Activated T-helper 17 cell treated with anti-CD3 and anti-CD28 coated beads, Interleukin-2, amount 50 U/mL, for 72 hours (primary cell): ENCODE measurements around the gene PKHD1. TPM values are rescaled to one million over a fixed set of nuclear protein-coding genes. Genes with fewer than 3 reads are reported as not detected.

Experiments used
- ATAC-seq: fragments of 150-1000 bp; cut with Tn5 transposase; replicated peaks from 2 replicates; pipeline ENCODE4 v1.10.0; 2021; ENCODE audit warnings: mild to moderate bottlenecking, moderate library complexity
- H3K27ac Mint-ChIP-seq: one replicate; pipeline ENCODE4 v1.8.0; 2022; ENCODE audit warnings: mixed read lengths
- H3K27me3 Mint-ChIP-seq: one replicate; pipeline ENCODE4 v1.8.0; 2022; ENCODE audit warnings: mixed read lengths
- H3K36me3 Mint-ChIP-seq: one replicate; pipeline ENCODE4 v1.8.0; 2022; ENCODE audit warnings: low read depth, mild to moderate bottlenecking, mixed read lengths
- H3K4me1 Mint-ChIP-seq: one replicate; pipeline ENCODE4 v1.8.0; 2022; ENCODE audit warnings: mixed read lengths
- H3K4me3 Mint-ChIP-seq: one replicate; pipeline ENCODE4 v1.8.0; 2022; ENCODE audit warnings: mild to moderate bottlenecking, mixed read lengths
- H3K9me3 Mint-ChIP-seq: one replicate; pipeline ENCODE4 v1.8.0; 2022; ENCODE audit warnings: mixed read lengths
- total RNA-seq, 2 donors: library from RNA; stranded (reverse); gene quantifications; one replicate each; pipeline ENCODE4 v1.2.3, GENCODE V29; 2022

The PKHD1 gene
- total RNA-seq, 2 donors from 2014 or later = 0.19 to 0.24 TPM

DNA sequence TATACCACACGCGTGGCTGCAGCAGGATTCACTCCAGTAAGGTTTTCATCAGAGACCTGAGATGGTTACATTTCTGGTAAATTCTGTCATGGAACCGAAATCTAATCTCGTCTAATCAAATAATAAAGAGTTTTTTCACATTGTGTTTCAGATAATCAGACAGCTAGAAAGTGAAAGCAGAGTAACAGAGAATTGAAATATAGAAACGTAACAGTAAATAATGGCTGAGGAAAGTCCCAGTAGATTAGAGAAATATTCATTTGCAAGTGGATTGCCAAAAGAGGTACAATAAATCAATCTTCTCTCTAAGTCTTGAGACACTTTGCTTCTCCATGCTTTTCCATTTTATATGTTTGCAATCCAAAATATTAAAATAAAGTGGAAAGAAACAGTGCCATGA is 42.4 kb downstream of the PKHD1 start:
- no peaks in the 10 kb centered on the region for H3K36me3 Mint-ChIP-seq
- no peak overlapping the region for H3K4me3 Mint-ChIP-seq
- ATAC-seq = no peak
- peaks cover 10% of the 10 kb centered on the region for H3K27me3 Mint-ChIP-seq
- H3K9me3 Mint-ChIP-seq = no peaks in the 10 kb centered on the region
- H3K27ac Mint-ChIP-seq = no peak overlapping the region
- H3K4me1 Mint-ChIP-seq = no peaks in the 10 kb centered on the region

DNA sequence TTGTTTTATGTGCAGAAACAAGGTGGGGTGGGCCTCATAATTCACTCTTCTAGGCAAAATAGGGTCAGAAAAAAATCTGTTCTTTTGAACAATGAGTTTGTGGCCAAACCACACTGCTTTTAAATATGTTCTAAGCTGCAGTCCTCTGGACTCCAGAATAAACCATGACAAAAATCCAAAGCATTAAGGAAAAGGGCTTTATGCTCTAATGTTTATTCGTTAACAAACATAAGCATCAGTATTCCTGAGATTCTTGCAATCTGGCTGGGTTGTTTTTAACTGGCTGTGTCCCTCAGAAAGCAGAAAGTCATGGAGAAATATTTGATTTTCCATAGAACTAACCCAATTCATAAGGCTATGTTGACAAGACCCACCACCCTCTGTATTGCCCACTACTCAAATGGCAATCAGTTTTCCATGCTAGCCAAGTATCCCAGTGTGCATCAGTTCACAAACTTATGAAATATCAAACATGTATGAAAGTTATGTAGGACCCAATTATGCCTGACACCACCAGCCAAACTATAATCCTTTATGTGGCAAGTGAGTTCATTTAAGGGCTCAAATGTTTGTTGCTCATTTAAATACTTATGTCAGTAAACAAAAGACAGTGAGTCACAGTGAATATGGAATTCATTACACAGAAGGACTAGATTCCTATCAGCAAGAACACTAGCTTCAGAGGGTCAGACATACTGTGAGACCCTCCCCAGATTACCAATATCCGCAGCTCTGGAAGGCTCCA is 45.1 kb downstream of the PKHD1 start:
- Mint-ChIP-seq H3K4me3 (no peak overlapping the region), H3K36me3 (no peaks in the 10 kb centered on the region), H3K27ac (no peak overlapping the region), H3K27me3 (peaks cover 10% of the 10 kb centered on the region), H3K9me3 (no peaks in the 10 kb centered on the region), H3K4me1 (no peaks in the 10 kb centered on the region)
- ATAC-seq = no peak

DNA sequence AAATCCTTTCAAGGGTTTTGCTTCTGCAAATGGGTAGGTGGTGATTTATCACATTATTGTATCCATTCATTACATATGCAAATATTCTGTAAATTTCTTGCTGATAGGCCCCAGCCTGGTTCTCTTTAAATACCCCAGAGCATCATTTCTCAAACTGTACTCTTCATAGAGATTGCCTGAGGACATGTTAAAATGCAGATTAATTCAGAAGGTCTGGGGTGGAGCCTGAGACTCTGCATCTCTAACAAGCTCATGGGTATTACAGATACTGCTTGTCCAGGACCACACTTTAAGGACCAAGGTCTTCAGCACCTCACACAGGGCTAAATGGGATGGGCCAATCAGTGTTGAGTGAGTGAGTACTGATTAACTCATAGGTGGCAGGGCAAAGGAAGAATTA is 46.3 kb downstream of the PKHD1 start:
- Mint-ChIP-seq H3K27me3 (peaks cover 7% of the 10 kb centered on the region), H3K4me1 (no peaks in the 10 kb centered on the region), H3K36me3 (no peaks in the 10 kb centered on the region), H3K9me3 (no peaks in the 10 kb centered on the region), H3K4me3 (no peak overlapping the region), H3K27ac (no peak overlapping the region)
- ATAC-seq = no peak

DNA sequence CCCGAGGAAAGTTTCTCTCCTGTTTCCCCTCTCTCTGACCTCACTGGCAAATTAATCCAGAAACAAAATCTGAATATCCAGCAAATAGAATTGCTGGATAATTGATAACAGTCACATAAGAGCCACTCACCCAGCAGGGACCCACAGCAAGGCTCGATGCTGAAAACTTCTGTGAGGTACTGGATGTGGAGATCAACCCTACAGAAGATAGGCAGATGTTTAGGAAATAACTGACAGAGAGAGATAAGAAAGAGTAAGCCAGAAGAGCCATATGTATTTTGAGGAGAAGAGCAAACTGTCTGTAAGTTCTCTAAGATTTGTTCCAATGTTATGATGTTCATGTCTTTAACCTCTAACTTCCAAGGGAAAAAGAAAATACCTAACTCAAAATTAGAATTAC is 59.7 kb downstream of the PKHD1 start:
- H3K27ac Mint-ChIP-seq = no peak overlapping the region
- H3K27me3 Mint-ChIP-seq = peaks cover 17% of the 10 kb centered on the region
- no peaks in the 10 kb centered on the region for H3K36me3 Mint-ChIP-seq
- H3K4me3 Mint-ChIP-seq = no peak overlapping the region
- no peaks in the 10 kb centered on the region for H3K4me1 Mint-ChIP-seq
- H3K9me3 Mint-ChIP-seq = peaks cover 2% of the 10 kb centered on the region
- no peak for ATAC-seq

DNA sequence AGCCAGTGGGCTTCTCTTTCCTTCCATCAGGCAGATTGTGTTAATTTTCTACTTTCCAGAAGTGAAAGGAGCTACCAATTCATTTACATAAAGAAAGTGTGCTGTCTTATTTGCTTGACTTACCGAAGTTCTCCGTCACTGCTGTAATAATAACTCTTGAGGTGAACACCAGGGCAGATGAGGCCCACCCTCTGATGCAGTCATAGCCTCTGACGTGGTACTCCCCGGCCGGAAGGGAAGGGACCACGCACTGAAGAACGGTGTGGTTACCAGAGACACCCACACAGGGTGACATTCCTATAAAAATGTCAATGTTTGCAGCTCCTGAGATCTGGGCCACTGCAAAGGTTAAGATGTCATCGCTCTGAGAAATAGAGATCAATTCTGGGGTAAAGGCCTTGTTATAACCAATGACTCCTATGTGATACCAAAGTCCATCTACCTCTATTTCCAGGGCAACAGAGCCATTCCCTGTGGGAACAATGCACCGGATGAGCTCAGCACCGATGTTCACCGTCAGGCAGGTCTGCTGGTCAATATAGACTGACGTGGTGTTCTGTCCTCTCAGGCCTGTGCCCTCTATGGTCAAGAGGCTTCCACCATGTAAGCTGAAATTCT is 62.9 kb downstream of the PKHD1 start:
- Mint-ChIP-seq H3K36me3 (no peaks in the 10 kb centered on the region), H3K27me3 (peaks cover 17% of the 10 kb centered on the region), H3K27ac (no peak overlapping the region), H3K9me3 (no peaks in the 10 kb centered on the region), H3K4me1 (no peaks in the 10 kb centered on the region), H3K4me3 (no peak overlapping the region)
- no peak for ATAC-seq

DNA sequence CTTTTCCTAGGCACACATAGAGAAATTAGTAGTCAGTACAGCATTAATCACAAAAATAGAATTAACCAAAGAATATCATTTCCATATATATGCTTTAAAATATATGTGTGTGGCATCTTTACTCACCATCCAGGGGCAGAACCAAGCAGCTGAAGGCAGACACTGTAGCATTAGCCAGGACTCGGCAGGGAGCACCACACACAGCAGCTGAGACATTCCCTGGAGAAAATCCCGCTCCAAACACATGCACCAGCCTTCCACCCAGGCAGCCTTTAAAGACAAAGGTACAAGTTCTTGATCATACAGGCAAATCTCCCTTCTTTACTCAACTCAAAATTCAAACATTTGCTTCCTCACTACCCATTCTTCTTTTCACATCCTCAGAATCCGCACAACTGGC is 64.7 kb downstream of the PKHD1 start:
- no peak overlapping the region for H3K4me3 Mint-ChIP-seq
- no peaks in the 10 kb centered on the region for H3K9me3 Mint-ChIP-seq
- ATAC-seq = no peak
- no peaks in the 10 kb centered on the region for H3K36me3 Mint-ChIP-seq
- H3K4me1 Mint-ChIP-seq = no peaks in the 10 kb centered on the region
- no peak overlapping the region for H3K27ac Mint-ChIP-seq
- peaks cover 12% of the 10 kb centered on the region for H3K27me3 Mint-ChIP-seq

DNA sequence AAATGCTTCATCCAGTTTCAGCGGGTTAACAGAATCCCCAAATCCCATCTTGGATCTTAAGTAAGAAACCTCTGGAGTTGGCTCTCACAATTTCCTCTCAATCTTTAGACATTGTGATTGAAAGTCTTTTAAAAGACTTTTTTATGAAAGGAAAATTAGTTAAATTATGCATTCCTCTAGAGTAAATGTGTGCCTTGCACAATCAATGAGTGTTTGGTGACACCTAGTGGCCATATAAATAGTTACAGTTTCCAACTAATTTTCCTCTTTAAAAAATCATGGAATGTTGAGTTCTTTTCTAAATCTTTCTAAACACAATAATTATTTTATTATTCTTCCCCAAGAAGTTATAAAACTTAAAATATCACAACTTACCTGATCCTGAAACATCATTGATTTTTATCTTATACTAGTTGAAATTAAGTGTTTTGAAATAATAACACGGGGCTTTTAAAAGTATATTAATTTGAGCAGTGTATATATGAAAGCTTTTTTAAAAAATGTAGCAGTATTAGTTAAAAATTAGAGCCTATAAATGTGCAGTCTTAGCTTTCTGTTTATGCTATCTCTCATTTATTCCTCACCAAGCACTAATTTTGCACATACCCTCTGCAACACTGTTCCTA is 66.4 kb downstream of the PKHD1 start:
- H3K36me3 Mint-ChIP-seq = no peaks in the 10 kb centered on the region
- H3K4me1 Mint-ChIP-seq = no peaks in the 10 kb centered on the region
- H3K4me3 Mint-ChIP-seq = no peak overlapping the region
- peaks cover 6% of the 10 kb centered on the region for H3K27me3 Mint-ChIP-seq
- H3K9me3 Mint-ChIP-seq = no peaks in the 10 kb centered on the region
- H3K27ac Mint-ChIP-seq = no peak overlapping the region
- no peak for ATAC-seq

DNA sequence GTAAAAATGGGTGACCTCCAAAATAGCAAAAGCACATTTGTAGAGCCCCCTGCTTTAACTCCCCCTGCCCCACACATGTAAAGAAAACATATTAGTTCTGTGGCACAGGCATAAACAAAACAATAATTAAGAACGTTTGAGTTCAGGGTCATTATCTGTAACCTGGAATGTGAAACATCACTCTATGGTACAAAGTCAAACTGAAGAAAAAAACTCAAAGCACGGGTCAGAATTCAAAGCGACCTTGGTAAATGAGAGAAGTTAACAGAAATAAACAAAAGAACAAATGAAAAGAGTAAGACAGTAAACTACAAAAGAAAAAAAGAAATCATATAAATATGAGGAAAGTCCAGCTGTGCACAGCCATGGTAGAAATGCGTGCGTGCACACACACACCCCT is 67.5 kb downstream of the PKHD1 start:
- ATAC-seq = no peak
- Mint-ChIP-seq H3K9me3 (no peaks in the 10 kb centered on the region), H3K4me1 (no peaks in the 10 kb centered on the region), H3K27me3 (peaks cover 6% of the 10 kb centered on the region), H3K4me3 (no peak overlapping the region), H3K36me3 (no peaks in the 10 kb centered on the region), H3K27ac (no peak overlapping the region)

DNA sequence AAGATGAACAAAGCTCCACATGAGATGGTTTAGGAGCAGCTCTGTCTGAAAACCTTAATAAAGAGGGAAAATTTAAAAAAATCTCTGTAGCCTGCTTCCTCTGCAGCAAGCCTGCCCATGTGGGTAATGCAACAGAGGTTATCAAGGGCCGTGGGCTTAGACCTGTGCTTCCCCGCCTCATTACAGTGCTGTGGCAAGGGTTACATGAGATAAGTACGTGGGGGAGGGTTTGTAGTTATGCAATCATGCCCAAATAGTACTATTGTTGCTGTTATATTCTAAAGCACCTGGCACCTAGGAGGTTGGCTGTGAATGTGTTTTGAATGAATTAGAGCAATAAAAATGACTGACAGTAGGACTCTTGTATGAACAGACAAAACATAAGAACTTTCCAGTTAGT is 68.3 kb downstream of the PKHD1 start:
- Mint-ChIP-seq H3K4me1 (no peaks in the 10 kb centered on the region), H3K36me3 (no peaks in the 10 kb centered on the region), H3K4me3 (no peak overlapping the region), H3K27me3 (peaks cover 8% of the 10 kb centered on the region), H3K27ac (no peak overlapping the region), H3K9me3 (no peaks in the 10 kb centered on the region)
- ATAC-seq = no peak

DNA sequence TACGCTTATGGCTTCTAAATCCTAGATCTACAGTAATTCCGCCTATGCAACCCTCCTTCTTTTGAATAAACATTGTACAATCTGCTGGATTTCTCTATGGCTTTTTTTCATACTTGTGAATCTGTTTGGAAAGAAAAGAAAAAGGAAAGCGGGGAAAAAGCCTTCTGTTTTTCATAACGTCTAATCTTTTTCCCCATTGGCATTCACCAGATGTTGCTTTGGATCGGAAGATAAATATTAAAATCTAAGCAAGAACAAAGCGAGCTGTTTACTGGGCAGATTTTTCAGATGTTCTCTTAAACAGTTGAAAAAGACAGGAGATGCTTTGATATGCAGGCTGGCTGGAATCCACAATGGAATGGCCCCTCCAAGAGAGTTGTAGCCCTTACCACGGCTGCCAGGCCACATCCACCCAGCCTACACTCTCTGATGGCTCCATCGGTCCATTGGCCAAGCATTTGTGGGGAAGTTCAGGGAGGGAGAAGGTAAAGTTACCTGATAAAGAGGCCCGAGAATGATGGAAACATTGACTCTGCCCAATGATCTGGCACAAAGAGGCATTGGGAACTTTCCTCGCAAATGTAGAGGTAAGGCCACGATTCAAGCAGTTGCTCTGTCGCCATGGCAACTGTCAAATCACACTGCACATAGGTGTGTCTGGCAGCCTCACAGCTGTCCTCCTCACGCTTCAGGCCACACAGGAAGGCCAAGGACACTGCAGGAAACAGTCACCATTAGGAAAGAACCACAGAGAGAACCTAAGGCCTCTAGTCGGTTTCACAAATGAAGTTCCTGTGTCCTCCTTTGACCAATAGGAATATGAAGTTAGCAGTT is 70.3 kb downstream of the PKHD1 start:
- Mint-ChIP-seq H3K4me3 (no peak overlapping the region), H3K27ac (no peak overlapping the region), H3K4me1 (no peaks in the 10 kb centered on the region), H3K36me3 (no peaks in the 10 kb centered on the region), H3K9me3 (no peaks in the 10 kb centered on the region), H3K27me3 (peaks cover 15% of the 10 kb centered on the region)
- no peak for ATAC-seq

DNA sequence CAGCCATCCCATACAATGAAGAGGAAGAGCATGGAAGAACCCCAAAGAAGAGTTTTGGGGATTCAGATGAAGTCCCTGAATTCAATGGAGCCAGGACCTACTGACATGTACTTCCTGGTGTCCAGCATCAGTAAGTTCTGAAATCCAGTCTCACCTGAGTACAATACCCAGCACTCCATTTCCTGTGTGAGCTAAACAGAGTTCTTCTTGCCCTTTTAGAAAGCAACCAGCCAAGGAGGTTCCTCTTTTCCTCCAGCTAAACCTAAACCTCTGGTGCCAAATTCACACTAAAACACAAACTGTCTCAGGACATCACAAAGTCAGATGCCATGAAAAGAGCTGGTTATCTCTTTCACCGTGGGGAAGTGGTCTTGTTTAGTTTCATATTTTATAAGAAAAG is 71.5 kb downstream of the PKHD1 start:
- H3K36me3 Mint-ChIP-seq = no peaks in the 10 kb centered on the region
- H3K4me1 Mint-ChIP-seq = no peaks in the 10 kb centered on the region
- no peaks in the 10 kb centered on the region for H3K9me3 Mint-ChIP-seq
- H3K27ac Mint-ChIP-seq = no peak overlapping the region
- H3K4me3 Mint-ChIP-seq = no peak overlapping the region
- peaks cover 22% of the 10 kb centered on the region for H3K27me3 Mint-ChIP-seq
- ATAC-seq = no peak

DNA sequence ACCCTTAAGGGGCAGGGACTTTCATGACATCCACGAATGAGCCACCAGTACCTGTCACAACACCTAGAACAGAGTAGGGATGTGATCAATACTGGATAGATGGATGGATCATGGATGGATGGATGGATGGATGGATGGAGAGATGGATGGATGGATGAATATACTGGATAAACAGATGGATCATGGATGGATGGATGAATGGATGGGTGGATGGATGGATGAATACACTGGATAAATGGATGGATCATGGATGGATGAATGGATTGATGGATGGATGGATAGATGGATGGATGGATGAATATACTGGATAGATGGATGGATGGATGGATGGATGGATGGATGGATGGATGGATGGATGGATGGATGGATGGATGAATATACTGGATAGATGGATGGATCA is 73.0 kb downstream of the PKHD1 start:
- no peak for ATAC-seq
- H3K36me3 Mint-ChIP-seq = no peaks in the 10 kb centered on the region
- H3K9me3 Mint-ChIP-seq = no peaks in the 10 kb centered on the region
- H3K4me3 Mint-ChIP-seq = no peak overlapping the region
- H3K27me3 Mint-ChIP-seq = peaks cover 21% of the 10 kb centered on the region
- H3K27ac Mint-ChIP-seq = no peak overlapping the region
- H3K4me1 Mint-ChIP-seq = no peaks in the 10 kb centered on the region

DNA sequence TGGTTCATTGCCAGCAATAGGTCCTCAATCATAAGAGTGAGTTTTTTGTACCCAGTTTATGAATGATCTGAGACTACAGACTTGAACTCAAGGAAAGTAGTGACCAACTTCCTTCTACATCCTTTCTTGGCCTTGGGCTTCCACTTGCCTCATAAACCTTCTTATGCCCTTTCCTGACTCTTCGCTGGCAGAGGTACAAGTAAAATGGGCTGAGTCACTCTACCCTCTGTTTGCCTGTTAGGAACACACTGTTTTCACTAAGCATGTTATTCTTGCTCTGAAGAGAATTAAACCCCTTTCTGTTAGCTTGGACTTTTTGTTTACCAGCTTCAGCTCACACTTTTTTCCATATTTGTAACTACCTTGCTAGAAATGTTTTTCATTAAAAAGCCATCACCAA is 74.4 kb downstream of the PKHD1 start:
- H3K27me3 Mint-ChIP-seq = peaks cover 26% of the 10 kb centered on the region

DNA sequence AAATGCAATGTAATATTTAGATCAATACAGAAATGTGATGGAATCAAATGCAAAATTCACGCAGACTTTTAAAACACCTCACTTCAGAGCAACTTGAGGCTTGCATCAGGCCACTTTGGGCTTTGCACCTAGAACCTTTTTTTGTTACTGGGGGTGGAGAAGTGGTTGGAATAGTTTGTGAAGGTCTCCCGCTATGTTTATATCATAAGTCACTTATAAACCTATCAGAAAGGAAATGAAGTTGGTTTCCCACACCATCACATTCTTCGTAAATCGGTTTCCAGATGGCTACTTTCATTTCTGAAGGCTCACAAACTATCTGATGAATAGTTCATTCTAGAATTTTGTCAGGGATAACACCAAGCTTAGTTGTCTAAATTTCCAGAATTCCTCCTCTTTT is 74.8 kb downstream of the PKHD1 start:
- no peak for ATAC-seq
- H3K4me1 Mint-ChIP-seq = no peaks in the 10 kb centered on the region
- no peak overlapping the region for H3K27ac Mint-ChIP-seq
- H3K4me3 Mint-ChIP-seq = no peak overlapping the region
- H3K36me3 Mint-ChIP-seq = no peaks in the 10 kb centered on the region
- peaks cover 28% of the 10 kb centered on the region for H3K27me3 Mint-ChIP-seq
- no peaks in the 10 kb centered on the region for H3K9me3 Mint-ChIP-seq

More for the DNA sequence above, 74.4 kb downstream of the PKHD1 start:
- no peak for ATAC-seq
- Mint-ChIP-seq H3K9me3 (no peaks in the 10 kb centered on the region), H3K36me3 (no peaks in the 10 kb centered on the region), H3K27ac (no peak overlapping the region), H3K4me1 (no peaks in the 10 kb centered on the region), H3K4me3 (no peak overlapping the region)
